GM21737 (cell line): Measurements from ENCODE around the gene CEP83.
"Not testable (repeated sequence)": the region's sequence is repeated elsewhere in the genome, so short reads cannot be mapped to it uniquely, and the experiment has no call there.

Experiments used
- ATAC-seq: cut with Tn5 transposase; IDR thresholded peaks from one replicate; pipeline ENCODE4 v1.9.1; 2021; ENCODE audit warnings: mild to moderate bottlenecking, moderate library complexity; ENCODE audit not compliant: unreplicated experiment

Gene CEP83

GRCh38 chr12:94386422-94386821, 73.2 kb downstream of the CEP83 start:
- ATAC-seq = no peak

- ATAC-seq = no peak
Measured at GRCh38 chr12:94384030-94384429, 75.6 kb downstream of the CEP83 start.

GRCh38 chr12:94380507-94380906, 79.2 kb downstream of the CEP83 start:
- ATAC-seq = no peak

- ATAC-seq = no peak
Measured at GRCh38 chr12:94379479-94380113, 80.1 kb downstream of the CEP83 start.

GRCh38 chr12:94377599-94377998, 82.1 kb downstream of the CEP83 start:
- ATAC-seq = no peak

GRCh38 chr12:94374124-94374523, 85.5 kb downstream of the CEP83 start:
- ATAC-seq = no peak

GRCh38 chr12:94372461-94372860, 87.2 kb downstream of the CEP83 start:
- ATAC-seq = no peak

- no peak for ATAC-seq
Measured at GRCh38 chr12:94362653-94363052, 97.0 kb downstream of the CEP83 start.

GRCh38 chr12:94359761-94360160, 99.9 kb downstream of the CEP83 start:
- no peak for ATAC-seq

- ATAC-seq = no peak
Measured at GRCh38 chr12:94353130-94353529, 106.5 kb downstream of the CEP83 start.

- no peak for ATAC-seq
Measured at GRCh38 chr12:94340573-94340972, 119.1 kb downstream of the CEP83 start.

GRCh38 chr12:94338006-94338794, 121.5 kb downstream of the CEP83 start:
- no peak for ATAC-seq

- no peak for ATAC-seq
Measured at GRCh38 chr12:94336211-94336925, 123.3 kb downstream of the CEP83 start.

GRCh38 chr12:94333396-94333795, 126.3 kb downstream of the CEP83 start:
- ATAC-seq = no peak

- no peak for ATAC-seq
Measured at GRCh38 chr12:94329366-94329765, 130.3 kb downstream of the CEP83 start.

GRCh38 chr12:94327809-94328208, 131.9 kb downstream of the CEP83 start:
- ATAC-seq = no peak

- no peak for ATAC-seq
Measured at GRCh38 chr12:94326727-94327126, 132.9 kb downstream of the CEP83 start.

- ATAC-seq = no peak
Measured at GRCh38 chr12:94326234-94326633, 133.4 kb downstream of the CEP83 start.

- no peak for ATAC-seq
Measured at GRCh38 chr12:94322346-94322745, 137.3 kb downstream of the CEP83 start.

GRCh38 chr12:94320109-94320508, 139.6 kb downstream of the CEP83 start:
- no peak for ATAC-seq

- ATAC-seq = no peak
Measured at GRCh38 chr12:94318181-94318580, 141.5 kb downstream of the CEP83 start.

- not testable (repeated sequence) for ATAC-seq
Measured at GRCh38 chr12:94316600-94316999, 143.1 kb downstream of the CEP83 start.
